ENCODE results near the gene DNM3.

- no peak for TF ChIP-seq SP1 (IDR thresholded peaks at IDR 0.05; ENCODE audit: low read depth, low read length)
- TF ChIP-seq TCF12 (IDR thresholded peaks at IDR 0.05; ENCODE audit: low read depth, low read length), result no peak
- no peak for TF ChIP-seq KDM1A (IDR thresholded peaks at IDR 0.05; ENCODE audit: borderline replicate concordance, low read length)
These were observed 42.5 kb upstream of the DNM3 start for GRCh38 chr1:171798765-171799164.

Measured in H1 (cell line).